Progenitor cell of endocrine pancreas (in vitro differentiated cells): Measurements from ENCODE around the gene SH3D19. TPM values are rescaled to one million over a fixed set of nuclear protein-coding genes. Genes with fewer than 3 reads are reported as not detected.

Experiments used
- DNase-seq: peaks from one replicate; pipeline ENCODE4 v3.0.0; 2021; ENCODE audit warnings: low spot score; ENCODE audit not compliant: unreplicated experiment
- H3K27ac Mint-ChIP-seq: 2 replicates; pipeline ENCODE4 v1.8.0; 2021; ENCODE audit warnings: mild to moderate bottlenecking, moderate library complexity, mixed read lengths
- H3K27me3 Mint-ChIP-seq: 2 replicates; pipeline ENCODE4 v1.8.0; 2021; ENCODE audit warnings: mixed read lengths
- H3K36me3 Mint-ChIP-seq: 2 replicates; pipeline ENCODE4 v1.8.0; 2022; ENCODE audit warnings: mixed read lengths; ENCODE audit not compliant: insufficient read depth
- H3K4me1 Mint-ChIP-seq: 2 replicates; pipeline ENCODE4 v1.8.0; 2021; ENCODE audit warnings: low read depth, mixed read lengths
- H3K4me3 Mint-ChIP-seq: 2 replicates; pipeline ENCODE4 v1.8.0; 2021; ENCODE audit warnings: low read depth, mild to moderate bottlenecking, moderate library complexity, mixed read lengths
- H3K9me3 Mint-ChIP-seq: 2 replicates; pipeline ENCODE4 v1.8.0; 2021; ENCODE audit warnings: low read depth, mixed read lengths
- CTCF ChIP-seq: fragments of 200-600 bp; sonication (generic); IDR thresholded peaks from one replicate; pipeline ENCODE4 v1.5.0; 2021; ENCODE audit warnings: antibody characterized with exemption, mild to moderate bottlenecking; ENCODE audit not compliant: unreplicated experiment
- total RNA-seq: library from RNA; stranded (reverse); gene quantifications from 2 replicates; pipeline ENCODE4 v1.2.1, GENCODE V29; 2021

SH3D19 gene
- total RNA-seq, 1 donor from 2014 or later: 35.5 TPM

GRCh38 chr4:151207868-151208267 lies 117.5 kb downstream of the SH3D19 start:
- Mint-ChIP-seq H3K4me3 (no peak overlapping the region), H3K27me3 (no peaks in the 10 kb centered on the region), H3K9me3 (peaks cover 3% of the 10 kb centered on the region), H3K27ac (peak overlapping the region; percentile 53), H3K4me1 (peaks cover 4% of the 10 kb centered on the region), H3K36me3 (peaks cover 4% of the 10 kb centered on the region)
- DNase-seq: no peak
- TF ChIP-seq CTCF: no peak

- no peak for DNase-seq
- Mint-ChIP-seq H3K27me3 (no peaks in the 10 kb centered on the region), H3K4me3 (no peak overlapping the region), H3K4me1 (peaks cover 4% of the 10 kb centered on the region), H3K27ac (no peak overlapping the region), H3K9me3 (no peaks in the 10 kb centered on the region), H3K36me3 (no peaks in the 10 kb centered on the region)
- no peak for TF ChIP-seq CTCF
These were observed 118.2 kb downstream of the SH3D19 start for GRCh38 chr4:151207186-151207585.

- TF ChIP-seq CTCF: no peak
- Mint-ChIP-seq H3K4me3 (no peak overlapping the region), H3K27me3 (no peaks in the 10 kb centered on the region), H3K9me3 (no peaks in the 10 kb centered on the region), H3K36me3 (no peaks in the 10 kb centered on the region), H3K27ac (no peak overlapping the region), H3K4me1 (peaks cover 4% of the 10 kb centered on the region)
- no peak for DNase-seq
These were observed 119.0 kb downstream of the SH3D19 start for GRCh38 chr4:151206241-151207005.

GRCh38 chr4:151205722-151206121 lies 119.7 kb downstream of the SH3D19 start:
- no peak overlapping the region for H3K4me3 Mint-ChIP-seq
- peaks cover 4% of the 10 kb centered on the region for H3K4me1 Mint-ChIP-seq
- no peak for TF ChIP-seq CTCF
- H3K36me3 Mint-ChIP-seq: no peaks in the 10 kb centered on the region
- no peak overlapping the region for H3K27ac Mint-ChIP-seq
- H3K27me3 Mint-ChIP-seq: no peaks in the 10 kb centered on the region
- no peaks in the 10 kb centered on the region for H3K9me3 Mint-ChIP-seq
- no peak for DNase-seq

GRCh38 chr4:151204925-151205524 lies 120.4 kb downstream of the SH3D19 start:
- Mint-ChIP-seq H3K27ac (no peak overlapping the region), H3K9me3 (no peaks in the 10 kb centered on the region), H3K36me3 (no peaks in the 10 kb centered on the region), H3K27me3 (no peaks in the 10 kb centered on the region), H3K4me1 (peaks cover 4% of the 10 kb centered on the region), H3K4me3 (no peak overlapping the region)
- no peak for DNase-seq
- no peak for TF ChIP-seq CTCF
